ENCODE results near the gene SNRNP25. TPM values are rescaled to one million over a fixed set of nuclear protein-coding genes. Genes with fewer than 3 reads are reported as not detected.

The SNRNP25 gene
- total and polyA plus RNA-seq, 2 of the 8 experiments (the other 6 are each of a cell fraction or from before 2014, with no cell fraction given), result 53.0 to 58.4 TPM

- TF ChIP-seq E2F6 (IDR thresholded peaks at IDR 0.05), result no peak
- no peak for TF ChIP-seq TAF1 (IDR thresholded peaks at IDR 0.05; ENCODE audit: low read depth, low read length)
- TF ChIP-seq, protein P1, sequence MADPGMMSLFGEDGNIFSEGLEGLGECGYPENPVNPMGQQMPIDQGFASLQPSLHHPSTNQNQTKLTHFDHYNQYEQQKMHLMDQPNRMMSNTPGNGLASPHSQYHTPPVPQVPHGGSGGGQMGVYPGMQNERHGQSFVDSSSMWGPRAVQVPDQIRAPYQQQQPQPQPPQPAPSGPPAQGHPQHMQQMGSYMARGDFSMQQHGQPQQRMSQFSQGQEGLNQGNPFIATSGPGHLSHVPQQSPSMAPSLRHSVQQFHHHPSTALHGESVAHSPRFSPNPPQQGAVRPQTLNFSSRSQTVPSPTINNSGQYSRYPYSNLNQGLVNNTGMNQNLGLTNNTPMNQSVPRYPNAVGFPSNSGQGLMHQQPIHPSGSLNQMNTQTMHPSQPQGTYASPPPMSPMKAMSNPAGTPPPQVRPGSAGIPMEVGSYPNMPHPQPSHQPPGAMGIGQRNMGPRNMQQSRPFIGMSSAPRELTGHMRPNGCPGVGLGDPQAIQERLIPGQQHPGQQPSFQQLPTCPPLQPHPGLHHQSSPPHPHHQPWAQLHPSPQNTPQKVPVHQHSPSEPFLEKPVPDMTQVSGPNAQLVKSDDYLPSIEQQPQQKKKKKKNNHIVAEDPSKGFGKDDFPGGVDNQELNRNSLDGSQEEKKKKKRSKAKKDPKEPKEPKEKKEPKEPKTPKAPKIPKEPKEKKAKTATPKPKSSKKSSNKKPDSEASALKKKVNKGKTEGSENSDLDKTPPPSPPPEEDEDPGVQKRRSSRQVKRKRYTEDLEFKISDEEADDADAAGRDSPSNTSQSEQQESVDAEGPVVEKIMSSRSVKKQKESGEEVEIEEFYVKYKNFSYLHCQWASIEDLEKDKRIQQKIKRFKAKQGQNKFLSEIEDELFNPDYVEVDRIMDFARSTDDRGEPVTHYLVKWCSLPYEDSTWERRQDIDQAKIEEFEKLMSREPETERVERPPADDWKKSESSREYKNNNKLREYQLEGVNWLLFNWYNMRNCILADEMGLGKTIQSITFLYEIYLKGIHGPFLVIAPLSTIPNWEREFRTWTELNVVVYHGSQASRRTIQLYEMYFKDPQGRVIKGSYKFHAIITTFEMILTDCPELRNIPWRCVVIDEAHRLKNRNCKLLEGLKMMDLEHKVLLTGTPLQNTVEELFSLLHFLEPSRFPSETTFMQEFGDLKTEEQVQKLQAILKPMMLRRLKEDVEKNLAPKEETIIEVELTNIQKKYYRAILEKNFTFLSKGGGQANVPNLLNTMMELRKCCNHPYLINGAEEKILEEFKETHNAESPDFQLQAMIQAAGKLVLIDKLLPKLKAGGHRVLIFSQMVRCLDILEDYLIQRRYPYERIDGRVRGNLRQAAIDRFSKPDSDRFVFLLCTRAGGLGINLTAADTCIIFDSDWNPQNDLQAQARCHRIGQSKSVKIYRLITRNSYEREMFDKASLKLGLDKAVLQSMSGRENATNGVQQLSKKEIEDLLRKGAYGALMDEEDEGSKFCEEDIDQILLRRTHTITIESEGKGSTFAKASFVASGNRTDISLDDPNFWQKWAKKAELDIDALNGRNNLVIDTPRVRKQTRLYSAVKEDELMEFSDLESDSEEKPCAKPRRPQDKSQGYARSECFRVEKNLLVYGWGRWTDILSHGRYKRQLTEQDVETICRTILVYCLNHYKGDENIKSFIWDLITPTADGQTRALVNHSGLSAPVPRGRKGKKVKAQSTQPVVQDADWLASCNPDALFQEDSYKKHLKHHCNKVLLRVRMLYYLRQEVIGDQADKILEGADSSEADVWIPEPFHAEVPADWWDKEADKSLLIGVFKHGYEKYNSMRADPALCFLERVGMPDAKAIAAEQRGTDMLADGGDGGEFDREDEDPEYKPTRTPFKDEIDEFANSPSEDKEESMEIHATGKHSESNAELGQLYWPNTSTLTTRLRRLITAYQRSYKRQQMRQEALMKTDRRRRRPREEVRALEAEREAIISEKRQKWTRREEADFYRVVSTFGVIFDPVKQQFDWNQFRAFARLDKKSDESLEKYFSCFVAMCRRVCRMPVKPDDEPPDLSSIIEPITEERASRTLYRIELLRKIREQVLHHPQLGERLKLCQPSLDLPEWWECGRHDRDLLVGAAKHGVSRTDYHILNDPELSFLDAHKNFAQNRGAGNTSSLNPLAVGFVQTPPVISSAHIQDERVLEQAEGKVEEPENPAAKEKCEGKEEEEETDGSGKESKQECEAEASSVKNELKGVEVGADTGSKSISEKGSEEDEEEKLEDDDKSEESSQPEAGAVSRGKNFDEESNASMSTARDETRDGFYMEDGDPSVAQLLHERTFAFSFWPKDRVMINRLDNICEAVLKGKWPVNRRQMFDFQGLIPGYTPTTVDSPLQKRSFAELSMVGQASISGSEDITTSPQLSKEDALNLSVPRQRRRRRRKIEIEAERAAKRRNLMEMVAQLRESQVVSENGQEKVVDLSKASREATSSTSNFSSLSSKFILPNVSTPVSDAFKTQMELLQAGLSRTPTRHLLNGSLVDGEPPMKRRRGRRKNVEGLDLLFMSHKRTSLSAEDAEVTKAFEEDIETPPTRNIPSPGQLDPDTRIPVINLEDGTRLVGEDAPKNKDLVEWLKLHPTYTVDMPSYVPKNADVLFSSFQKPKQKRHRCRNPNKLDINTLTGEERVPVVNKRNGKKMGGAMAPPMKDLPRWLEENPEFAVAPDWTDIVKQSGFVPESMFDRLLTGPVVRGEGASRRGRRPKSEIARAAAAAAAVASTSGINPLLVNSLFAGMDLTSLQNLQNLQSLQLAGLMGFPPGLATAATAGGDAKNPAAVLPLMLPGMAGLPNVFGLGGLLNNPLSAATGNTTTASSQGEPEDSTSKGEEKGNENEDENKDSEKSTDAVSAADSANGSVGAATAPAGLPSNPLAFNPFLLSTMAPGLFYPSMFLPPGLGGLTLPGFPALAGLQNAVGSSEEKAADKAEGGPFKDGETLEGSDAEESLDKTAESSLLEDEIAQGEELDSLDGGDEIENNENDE (IDR thresholded peaks at IDR 0.05; ENCODE audit: insufficient replicate concordance, low read length), result no peak
- TF ChIP-seq SP4 (IDR thresholded peaks at IDR 0.05; ENCODE audit: low read length), result no peak
- TF ChIP-seq SIX5 (IDR thresholded peaks at IDR 0.05; ENCODE audit: low read depth, low read length), result no peak
Observed at GRCh38 chr16:86483-86952, 32.9 kb downstream of the SNRNP25 start (continued).
